T-helper 9 cell (primary cell): Measurements from ENCODE around the gene RPS27L.

ENCODE experiments used
- DNase-seq: peaks from one replicate; pipeline ENCODE4 v3.0.0-alpha.2; 2020
- total RNA-seq, 2 donors: gene quantifications; one replicate each; lab custom pipeline; 2026; lab: John Stamatoyannopoulos, UW

The RPS27L gene
- total RNA-seq: 34.3 to 94.6 reads per million in 2 donors

- DNase-seq: peak; percentile 78
These were observed at the start of gene RPS27L for GRCh38 chr15:63157118-63157843. RPS27L (minus strand) TSS chr15:63157477; CDS start chr15:63157405, 72 bp downstream.

GRCh38 chr15:63206079-63206478, 48.8 kb upstream of the RPS27L start:
- no peak for DNase-seq

- peak; percentile 19 for DNase-seq
These were observed 46.3 kb upstream of the RPS27L start for GRCh38 chr15:63203451-63204090.

- DNase-seq: no peak
These were observed 45.6 kb upstream of the RPS27L start for GRCh38 chr15:63202861-63203260.

- no peak for DNase-seq
These were observed 43.4 kb upstream of the RPS27L start for GRCh38 chr15:63200464-63201249.

GRCh38 chr15:63198371-63199250, 41.3 kb upstream of the RPS27L start:
- DNase-seq: no peak

- DNase-seq: no peak
These were observed 40.3 kb upstream of the RPS27L start for GRCh38 chr15:63197626-63198025.

GRCh38 chr15:63196842-63197241, 39.6 kb upstream of the RPS27L start:
- no peak for DNase-seq

- DNase-seq: no peak
These were observed 38.3 kb upstream of the RPS27L start for GRCh38 chr15:63195569-63196015.

GRCh38 chr15:63194880-63195568, 37.7 kb upstream of the RPS27L start:
- no peak for DNase-seq

- DNase-seq: no peak
These were observed 37.0 kb upstream of the RPS27L start for GRCh38 chr15:63194302-63194701.

GRCh38 chr15:63192619-63193206, 35.4 kb upstream of the RPS27L start:
- no peak for DNase-seq

GRCh38 chr15:63191895-63192618, 34.8 kb upstream of the RPS27L start:
- DNase-seq: peak; percentile 29

GRCh38 chr15:63190769-63191649, 33.7 kb upstream of the RPS27L start:
- DNase-seq: no peak

- DNase-seq: no peak
These were observed 32.9 kb upstream of the RPS27L start for GRCh38 chr15:63189941-63190768.

GRCh38 chr15:63188926-63189871, 31.9 kb upstream of the RPS27L start, which contains the start of gene RAB8B:
RAB8B (plus strand) TSS chr15:63189606; CDS start chr15:63189625, 19 bp downstream.
- DNase-seq: peak; percentile 100

GRCh38 chr15:63188247-63188925, 31.1 kb upstream of the RPS27L start:
- no peak for DNase-seq
